Measurements from ENCODE around the gene BUD23.

The BUD23 gene

GRCh38 chr7:73700581-73701134 is 17.3 kb downstream of the BUD23 start:
- H3K36me3 Mint-ChIP-seq (ENCODE audit: low read depth): peaks cover 24% of the 10 kb centered on the region
- H3K4me1 Mint-ChIP-seq: peaks cover 13% of the 10 kb centered on the region
- no peak overlapping the region for H3K4me3 Mint-ChIP-seq
- no peak overlapping the region for H3K27ac Mint-ChIP-seq
- H3K27me3 Mint-ChIP-seq (ENCODE audit: low read depth, poor library complexity): peaks cover 6% of the 10 kb centered on the region
- no peak for DNase-seq
- H3K9me3 Mint-ChIP-seq: no peaks in the 10 kb centered on the region
- TF ChIP-seq CTCF (IDR thresholded peaks at IDR 0.05): no peak

- peak; percentile 71 for DNase-seq
- Mint-ChIP-seq H3K27ac (peak overlapping the region; percentile 25), H3K4me1 (peaks cover 17% of the 10 kb centered on the region), H3K4me3 (no peak overlapping the region), H3K9me3 (no peaks in the 10 kb centered on the region), H3K36me3 (ENCODE audit: low read depth) (peaks cover 21% of the 10 kb centered on the region), H3K27me3 (ENCODE audit: low read depth, poor library complexity) (peaks cover 6% of the 10 kb centered on the region)
- peak; percentile 55 for TF ChIP-seq CTCF (IDR thresholded peaks at IDR 0.05)
Observed at GRCh38 chr7:73701357-73701995, 18.1 kb downstream of the BUD23 start.

- DNase-seq: no peak
- Mint-ChIP-seq H3K9me3 (no peaks in the 10 kb centered on the region), H3K4me1 (peaks cover 23% of the 10 kb centered on the region), H3K36me3 (ENCODE audit: low read depth) (peaks cover 14% of the 10 kb centered on the region), H3K4me3 (no peak overlapping the region), H3K27me3 (ENCODE audit: low read depth, poor library complexity) (peaks cover 6% of the 10 kb centered on the region), H3K27ac (no peak overlapping the region)
- no peak for TF ChIP-seq CTCF (IDR thresholded peaks at IDR 0.05)
Observed at GRCh38 chr7:73702226-73702625, 18.8 kb downstream of the BUD23 start.

GRCh38 chr7:73702665-73703064 is 19.3 kb downstream of the BUD23 start:
- no peak for DNase-seq
- H3K9me3 Mint-ChIP-seq: no peaks in the 10 kb centered on the region
- H3K27me3 Mint-ChIP-seq (ENCODE audit: low read depth, poor library complexity): peaks cover 6% of the 10 kb centered on the region
- no peak overlapping the region for H3K4me3 Mint-ChIP-seq
- no peak for TF ChIP-seq CTCF (IDR thresholded peaks at IDR 0.05)
- H3K4me1 Mint-ChIP-seq: peaks cover 23% of the 10 kb centered on the region
- H3K36me3 Mint-ChIP-seq (ENCODE audit: low read depth): peaks cover 11% of the 10 kb centered on the region
- H3K27ac Mint-ChIP-seq: no peak overlapping the region

GRCh38 chr7:73703225-73703624 is 19.8 kb downstream of the BUD23 start:
- no peak for TF ChIP-seq CTCF (IDR thresholded peaks at IDR 0.05)
- peaks cover 6% of the 10 kb centered on the region for H3K27me3 Mint-ChIP-seq (ENCODE audit: low read depth, poor library complexity)
- DNase-seq: no peak
- peak overlapping the region; percentile 58 for H3K4me3 Mint-ChIP-seq
- peaks cover 11% of the 10 kb centered on the region for H3K36me3 Mint-ChIP-seq (ENCODE audit: low read depth)
- peaks cover 23% of the 10 kb centered on the region for H3K4me1 Mint-ChIP-seq
- H3K27ac Mint-ChIP-seq: no peak overlapping the region
- no peaks in the 10 kb centered on the region for H3K9me3 Mint-ChIP-seq

Measured in nephron progenitor cell (in vitro differentiated cells).